Keratinocyte (primary cell): ENCODE data around the gene SERGEF. TPM values are rescaled to one million over a fixed set of nuclear protein-coding genes. Genes with fewer than 3 reads are reported as not detected.

Experiments
- DNase-seq: peaks from one replicate; pipeline ENCODE4 v3.0.0-alpha.2; 2011; ENCODE audit warnings: low read depth, missing footprints, low spot score
- FAIRE-seq: peaks from 2 replicates; lab custom pipeline; 2011; peaks lifted over from hg19 to GRCh38; lab: Jason Lieb, UNC
- H2AFZ ChIP-seq: 2 replicates; pipeline ENCODE4 v1.6.0; 2012; ENCODE audit warnings: low read length, control low read depth, inconsistent platforms; ENCODE audit not compliant: control insufficient read depth
- H3K27ac ChIP-seq: 2 replicates; pipeline ENCODE4 v1.5.1; 2011; ENCODE audit warnings: low read length; ENCODE audit not compliant: control insufficient read depth, insufficient read depth
- H3K27me3 ChIP-seq: 3 replicates; pipeline ENCODE4 v1.6.0; 2011; ENCODE audit warnings: low read length; ENCODE audit not compliant: control insufficient read depth, insufficient read depth; ENCODE audit errors: extremely low read depth
- H3K36me3 ChIP-seq, 2 experiments: 2 replicates in 1 of 2; 3 replicates in 1 of 2; pipeline ENCODE4 v1.5.1; 2011; ENCODE audit warnings: low read length in 2 of 2, mild to moderate bottlenecking in 1 of 2; ENCODE audit not compliant: control insufficient read depth in 2 of 2, insufficient read depth in 2 of 2; ENCODE audit errors: extremely low read depth in 1 of 2
- H3K4me1 ChIP-seq: 3 replicates; pipeline ENCODE4 v1.5.1; 2011; ENCODE audit warnings: low read length; ENCODE audit not compliant: control insufficient read depth, insufficient read depth; ENCODE audit errors: extremely low read depth
- H3K4me2 ChIP-seq: 3 replicates; pipeline ENCODE4 v1.6.0; 2011; ENCODE audit warnings: low read depth, low read length; ENCODE audit not compliant: control insufficient read depth, insufficient read depth; ENCODE audit errors: extremely low read depth
- H3K4me3 ChIP-seq, 3 experiments: fragments of 200-600 bp in 1 of 3; sonication (generic) in 1 of 3; 2 replicates in 2 of 3; 3 replicates in 1 of 3; pipeline ENCODE4 v1.5.1; 2011 to 2016; ENCODE audit warnings: low read length in 3 of 3, mild to moderate bottlenecking in 3 of 3, control low read depth in 2 of 3, inconsistent platforms in 1 of 3, low read depth in 1 of 3, mixed read lengths in 1 of 3, mixed run types in 1 of 3, moderate library complexity in 1 of 3; ENCODE audit not compliant: control insufficient read depth in 2 of 3, insufficient read depth in 2 of 3; ENCODE audit errors: extremely low read depth in 1 of 3
- H3K79me2 ChIP-seq: 2 replicates; pipeline ENCODE4 v1.6.0; 2012; ENCODE audit warnings: low read length; ENCODE audit not compliant: control insufficient read depth, insufficient read depth
- H3K9ac ChIP-seq: 3 replicates; pipeline ENCODE4 v1.6.0; 2011; ENCODE audit warnings: low read length; ENCODE audit not compliant: control insufficient read depth, insufficient read depth; ENCODE audit errors: extremely low read depth
- H3K9me1 ChIP-seq: 3 replicates; pipeline ENCODE4 v1.6.0; 2011; ENCODE audit warnings: low read length; ENCODE audit not compliant: control insufficient read depth, insufficient read depth; ENCODE audit errors: extremely low read depth
- H3K9me3 ChIP-seq: 2 replicates; pipeline ENCODE4 v1.5.1; 2012; ENCODE audit warnings: low read depth, low read length; ENCODE audit not compliant: control insufficient read depth
- H4K20me1 ChIP-seq: 3 replicates; pipeline ENCODE4 v1.6.0; 2011; ENCODE audit warnings: low read length; ENCODE audit not compliant: control insufficient read depth, insufficient read depth; ENCODE audit errors: extremely low read depth
- CTCF ChIP-seq, 3 experiments: IDR thresholded peaks in 1 of 3; conservative IDR thresholded peaks in 1 of 3; optimal IDR thresholded peaks in 1 of 3; 2 replicates in 2 of 3; 3 replicates in 1 of 3; pipeline versions ENCODE3 to v1.5.1; 2011; ENCODE audit warnings: low read length in 3 of 3, mild to moderate bottlenecking in 3 of 3, moderate library complexity in 2 of 3, control low read depth in 1 of 3, inconsistent platforms in 1 of 3; ENCODE audit not compliant: insufficient read depth in 2 of 3; ENCODE audit errors: extremely low read depth in 1 of 3
- EZH2 ChIP-seq: IDR thresholded peaks from one replicate; pipeline ENCODE4 v1.6.1; 2012; ENCODE audit warnings: inconsistent platforms, mild to moderate bottlenecking, low read length, moderate library complexity
- dilution Hi-C: fragments of 300-500 bp; cut with MboI; formaldehyde crosslinking; loops from one replicate; pipeline ENCODE4 v1.7.0; 2020; ENCODE audit warnings: low sequenced_read_pairs; ENCODE audit not compliant: extremely low pct_ligation_motif_present
- polyA plus RNA-seq, 5 experiments: library from polyadenylated mRNA; depleted of rRNA in 3 of 5; stranded (reverse) in 3 of 5; stranded (forward) in 1 of 5; unstranded in 1 of 5; fragments of >200 nt; gene quantifications; 1 replicate in 1 of 5; 2 replicates in 3 of 5; 3 replicates in 1 of 5; pipeline versions ENCODE4 v1.2.1 to v1.2.3, GENCODE V29; 2011 to 2012; ENCODE audit warnings: missing spikeins in 2 of 5, low read depth in 1 of 5, low replicate concordance in 1 of 5

Gene SERGEF
- polyA plus RNA-seq, 1 donor (not counting 4 experiments of a cell fraction or from before 2014, with no cell fraction given): 15.6 TPM

GRCh38 chr11:17745023-17745772 lies 267.6 kb downstream of the SERGEF start:
- Histone ChIP-seq H4K20me1 (no peaks in the 10 kb centered on the region), H3K9me3 (no peaks in the 10 kb centered on the region), H3K4me1 (no peaks in the 10 kb centered on the region), H3K27ac (no peak overlapping the region), H3K79me2 (no peaks in the 10 kb centered on the region), H3K36me3 (no peaks in the 10 kb centered on the region), H3K9ac (no peak overlapping the region), H2AFZ (no peak overlapping the region), H3K4me3 (no peak overlapping the region), H3K4me2 (no peak overlapping the region), H3K27me3 (peaks cover 6% of the 10 kb centered on the region), H3K9me1 (no peaks in the 10 kb centered on the region)
- dilution Hi-C loops: no loop called here
- DNase-seq: no peak
- TF ChIP-seq CTCF (optimal IDR thresholded peaks at IDR 0.05 in 1 of 3, IDR thresholded peaks at IDR 0.05 in 1 of 3, conservative IDR thresholded peaks at IDR 0.05 in 1 of 3; ENCODE audit: extremely low read depth in 1 of 3, insufficient read depth in 2 of 3, low read length in 3 of 3) (no peak), EZH2 (no peak)
- FAIRE-seq: no peak

DNA sequence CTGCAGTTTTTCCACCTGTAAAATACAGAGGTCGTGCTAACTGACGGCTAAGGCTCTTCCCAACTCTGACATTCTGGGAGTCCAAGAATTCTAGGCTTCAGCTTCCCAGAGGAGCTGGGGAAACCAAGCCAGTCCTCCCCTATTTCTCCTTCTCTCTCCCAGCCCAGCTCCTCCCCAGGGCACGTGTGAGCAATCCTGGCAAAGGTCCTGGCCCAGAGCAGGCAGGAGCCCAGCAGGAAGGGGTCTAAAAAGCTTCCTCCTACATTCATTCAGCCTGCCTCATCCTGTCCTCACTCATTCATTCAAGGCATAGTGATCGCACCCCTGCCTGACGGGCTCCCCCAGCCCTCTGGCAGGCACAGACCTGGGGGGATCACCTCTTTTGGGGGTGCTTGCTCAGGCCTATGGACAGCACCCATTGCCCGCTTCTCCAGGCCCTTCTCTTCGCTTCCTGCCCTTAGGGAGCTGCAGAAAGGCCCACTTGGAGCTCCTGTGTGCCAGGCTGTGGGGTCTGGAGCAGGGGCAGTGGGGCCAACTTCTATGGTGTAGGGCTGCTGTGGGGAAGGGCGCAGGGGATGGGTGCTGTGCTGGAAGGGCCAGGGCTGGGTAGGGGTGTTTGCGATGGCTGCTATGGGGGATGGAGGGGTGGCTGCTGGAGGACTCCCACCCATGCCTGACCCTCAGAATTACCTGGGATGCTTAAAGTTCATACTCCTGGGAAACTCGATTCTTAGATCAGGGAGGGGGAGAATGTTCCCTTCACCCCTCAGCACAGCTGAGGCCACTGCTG lies 268.5 kb downstream of the SERGEF start:
- Histone ChIP-seq H3K27ac (no peak overlapping the region), H3K79me2 (no peaks in the 10 kb centered on the region), H3K4me1 (no peaks in the 10 kb centered on the region), H3K4me3 (no peak overlapping the region), H4K20me1 (no peaks in the 10 kb centered on the region), H3K9me3 (no peaks in the 10 kb centered on the region), H3K9me1 (no peaks in the 10 kb centered on the region), H3K27me3 (peaks cover 6% of the 10 kb centered on the region), H3K36me3 (no peaks in the 10 kb centered on the region), H3K4me2 (no peak overlapping the region), H2AFZ (no peak overlapping the region), H3K9ac (no peak overlapping the region)
- FAIRE-seq: no peak
- dilution Hi-C loops: no loop called here
- no peak for DNase-seq
- TF ChIP-seq CTCF (optimal IDR thresholded peaks at IDR 0.05 in 1 of 3, IDR thresholded peaks at IDR 0.05 in 1 of 3, conservative IDR thresholded peaks at IDR 0.05 in 1 of 3; ENCODE audit: extremely low read depth in 1 of 3, insufficient read depth in 2 of 3, low read length in 3 of 3) (no peak), EZH2 (no peak)
